Spleen (tissue), 7 donors: ENCODE measurements around the gene PIM2.

Experiments used
- POLR2A ChIP-seq, 3 donors: fragments of 450-650 bp; IDR thresholded peaks; one replicate each; pipeline ENCODE4 v1.5.1; 2017; ENCODE audit warnings: antibody characterized with exemption in 3 of 3, mild to moderate bottlenecking in 1 of 3
- TF ChIP-seq, protein P1 (sequence below), 11 experiments: fragments of 200-600 bp in 7 of 11; fragments of 450-650 bp in 4 of 11; sonication (generic) in 4 of 11; IDR thresholded peaks in 8 of 11; conservative IDR thresholded peaks in 3 of 11; 1 replicate in 7 of 11; 2 replicates in 4 of 11; pipeline versions ENCODE4 v1.4.0 to v1.8.0; 2016 to 2021; ENCODE audit warnings: antibody characterized with exemption in 11 of 11, inconsistent platforms in 4 of 11, mild to moderate bottlenecking in 1 of 11
- donor health status: DM: no; HTN: no; CAD: no; lungs with moderate emphysema.
- donor health status: DM: no; HTN: no; CAD: no.
- donor health status: DM: no; HTN: no; CAD: no.

GRCh38 chrX:48938721-48939425 lies 20.0 kb upstream of the PIM2 start:
- TF ChIP-seq, protein P1, sequence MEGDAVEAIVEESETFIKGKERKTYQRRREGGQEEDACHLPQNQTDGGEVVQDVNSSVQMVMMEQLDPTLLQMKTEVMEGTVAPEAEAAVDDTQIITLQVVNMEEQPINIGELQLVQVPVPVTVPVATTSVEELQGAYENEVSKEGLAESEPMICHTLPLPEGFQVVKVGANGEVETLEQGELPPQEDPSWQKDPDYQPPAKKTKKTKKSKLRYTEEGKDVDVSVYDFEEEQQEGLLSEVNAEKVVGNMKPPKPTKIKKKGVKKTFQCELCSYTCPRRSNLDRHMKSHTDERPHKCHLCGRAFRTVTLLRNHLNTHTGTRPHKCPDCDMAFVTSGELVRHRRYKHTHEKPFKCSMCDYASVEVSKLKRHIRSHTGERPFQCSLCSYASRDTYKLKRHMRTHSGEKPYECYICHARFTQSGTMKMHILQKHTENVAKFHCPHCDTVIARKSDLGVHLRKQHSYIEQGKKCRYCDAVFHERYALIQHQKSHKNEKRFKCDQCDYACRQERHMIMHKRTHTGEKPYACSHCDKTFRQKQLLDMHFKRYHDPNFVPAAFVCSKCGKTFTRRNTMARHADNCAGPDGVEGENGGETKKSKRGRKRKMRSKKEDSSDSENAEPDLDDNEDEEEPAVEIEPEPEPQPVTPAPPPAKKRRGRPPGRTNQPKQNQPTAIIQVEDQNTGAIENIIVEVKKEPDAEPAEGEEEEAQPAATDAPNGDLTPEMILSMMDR (IDR thresholded peaks at IDR 0.05 in 8 of 11, conservative IDR thresholded peaks at IDR 0.05 in 3 of 11) = no peak
- no peak for TF ChIP-seq POLR2A (IDR thresholded peaks at IDR 0.05)
